ENCODE data around the gene COPRS. TPM values are rescaled to one million over a fixed set of nuclear protein-coding genes. Genes with fewer than 3 reads are reported as not detected.
"Not testable (repeated sequence)": the region's sequence is repeated elsewhere in the genome, so short reads cannot be mapped to it uniquely, and the experiment has no call there.

Gene COPRS
- total RNA-seq, 1 experiment from 2014 or later, result 206 TPM

GRCh38 chr17:31845291-31845690, 13.8 kb downstream of the COPRS start:
- no peak for DNase-seq (ENCODE audit: low read depth)

DNA sequence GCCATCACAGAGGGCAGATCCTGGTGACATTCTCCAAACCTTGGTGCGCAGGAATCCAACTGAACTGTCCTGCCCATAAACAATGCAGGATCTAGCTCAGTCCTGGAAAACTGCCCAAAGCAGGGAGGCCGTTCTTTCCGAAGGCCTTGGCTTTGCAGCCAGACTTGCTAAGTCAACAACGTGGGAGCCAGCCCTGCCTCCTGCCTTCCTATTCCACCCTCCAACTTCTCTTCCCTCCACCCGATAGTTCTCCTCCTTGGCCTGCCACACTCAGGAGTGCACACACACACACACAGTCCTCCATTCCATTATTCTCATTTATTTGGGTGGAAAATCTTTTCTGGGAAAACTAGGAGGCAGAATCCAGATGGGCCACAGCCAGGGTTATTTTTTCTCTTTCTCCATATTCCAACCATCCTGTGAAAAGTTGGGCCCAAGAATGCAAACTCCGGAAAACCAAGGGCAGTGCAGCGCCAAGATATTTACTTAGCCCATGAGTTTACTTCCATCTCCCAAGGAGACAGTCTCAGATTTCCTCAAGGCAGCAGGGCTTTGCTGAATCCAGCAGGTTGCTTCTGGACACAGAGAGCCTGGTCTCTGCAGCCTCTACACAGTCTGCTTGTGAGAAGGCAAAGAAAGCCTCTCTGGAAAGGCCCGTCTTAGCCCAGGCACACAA, 15.8 kb downstream of the COPRS start:
- DNase-seq (ENCODE audit: low read depth), result peak; percentile 60

DNA sequence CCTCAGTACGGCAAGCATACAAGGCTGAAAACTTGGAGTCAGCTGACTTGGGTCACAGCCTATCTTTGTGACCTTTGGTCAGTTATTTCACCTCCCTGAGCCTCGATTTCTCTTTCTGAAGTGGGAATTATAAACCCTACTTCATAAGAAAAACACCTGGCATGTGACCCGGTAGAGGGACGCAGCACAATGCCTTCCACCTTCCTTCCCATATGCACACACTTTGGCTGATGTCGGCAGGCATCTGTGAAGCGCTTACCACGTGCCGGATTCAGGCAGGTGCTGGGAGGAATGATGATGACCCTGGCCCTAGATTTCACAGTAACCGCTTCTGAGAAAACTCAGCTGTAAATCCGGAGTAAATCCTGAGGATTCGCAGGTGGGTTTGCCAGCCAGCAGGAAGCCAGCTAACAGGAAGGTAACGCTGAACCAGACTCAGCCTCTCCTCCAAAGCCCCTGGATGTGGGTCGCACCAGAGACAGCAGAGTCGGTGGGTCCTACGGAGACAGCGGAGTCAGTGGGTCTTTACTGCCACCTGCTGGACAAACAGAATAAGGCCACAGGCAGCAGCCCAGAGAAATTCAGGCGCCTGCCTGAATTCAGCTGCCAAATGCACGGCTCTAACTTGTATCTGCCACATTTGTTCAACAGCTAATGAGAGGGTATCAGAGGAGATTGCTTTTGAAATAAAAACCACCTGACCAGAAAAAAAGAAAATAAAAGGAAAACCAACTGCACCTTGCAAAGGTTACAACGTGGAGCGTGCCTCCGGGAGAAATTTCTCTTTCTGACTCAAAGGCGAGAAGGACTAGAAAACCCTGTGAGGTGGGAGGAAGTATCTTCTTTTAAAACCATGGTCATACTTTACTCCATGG, 16.6 kb downstream of the COPRS start:
- peak; percentile 70 for DNase-seq (ENCODE audit: low read depth)

GRCh38 chr17:31841850-31842194, 17.2 kb downstream of the COPRS start:
- DNase-seq (ENCODE audit: low read depth), result no peak

GRCh38 chr17:31838636-31839225, 20.3 kb downstream of the COPRS start:
- peak; percentile 70 for DNase-seq (ENCODE audit: low read depth)

DNA sequence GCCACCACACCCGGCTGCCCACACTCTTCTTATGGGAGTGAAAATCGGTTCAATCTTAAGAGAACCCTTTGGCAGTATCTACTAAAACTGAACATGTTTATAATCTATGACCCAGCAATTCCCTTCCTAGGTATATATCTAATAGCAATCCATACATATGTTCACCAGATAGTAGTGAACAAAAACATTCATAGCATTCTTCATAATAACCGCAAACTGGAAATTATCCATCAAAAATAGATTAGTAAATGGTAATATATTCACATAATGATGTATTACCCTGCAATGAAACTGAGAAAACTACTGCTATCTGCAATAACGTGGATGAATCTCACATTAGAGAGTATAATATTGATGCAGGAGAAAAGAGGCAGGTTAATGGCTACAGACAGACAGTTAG, 23.1 kb downstream of the COPRS start:
- DNase-seq (ENCODE audit: low read depth), result no peak

DNA sequence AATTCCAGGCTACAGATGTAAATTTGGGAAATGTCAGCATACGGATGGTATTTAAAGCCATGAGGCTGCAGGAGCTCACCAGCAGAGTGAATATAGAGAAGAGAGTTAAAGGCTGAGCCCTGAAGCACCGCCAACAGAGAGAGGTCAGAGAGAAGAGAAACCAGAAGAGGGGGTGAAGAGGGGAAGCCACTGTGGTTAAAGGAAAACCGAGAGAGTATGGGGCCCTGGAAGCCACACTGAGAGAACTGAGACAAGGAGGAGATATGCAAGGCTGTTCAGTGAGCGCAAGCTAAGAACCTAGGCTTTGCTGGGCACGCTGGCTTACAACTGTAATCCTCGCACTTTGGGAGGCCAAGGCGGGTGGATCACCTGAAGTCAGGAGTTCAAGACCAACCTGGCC, 24.6 kb downstream of the COPRS start:
- DNase-seq (ENCODE audit: low read depth), result no peak

- no peak for DNase-seq (ENCODE audit: low read depth)
Measured at GRCh38 chr17:31832746-31833145, 26.3 kb downstream of the COPRS start.

DNA sequence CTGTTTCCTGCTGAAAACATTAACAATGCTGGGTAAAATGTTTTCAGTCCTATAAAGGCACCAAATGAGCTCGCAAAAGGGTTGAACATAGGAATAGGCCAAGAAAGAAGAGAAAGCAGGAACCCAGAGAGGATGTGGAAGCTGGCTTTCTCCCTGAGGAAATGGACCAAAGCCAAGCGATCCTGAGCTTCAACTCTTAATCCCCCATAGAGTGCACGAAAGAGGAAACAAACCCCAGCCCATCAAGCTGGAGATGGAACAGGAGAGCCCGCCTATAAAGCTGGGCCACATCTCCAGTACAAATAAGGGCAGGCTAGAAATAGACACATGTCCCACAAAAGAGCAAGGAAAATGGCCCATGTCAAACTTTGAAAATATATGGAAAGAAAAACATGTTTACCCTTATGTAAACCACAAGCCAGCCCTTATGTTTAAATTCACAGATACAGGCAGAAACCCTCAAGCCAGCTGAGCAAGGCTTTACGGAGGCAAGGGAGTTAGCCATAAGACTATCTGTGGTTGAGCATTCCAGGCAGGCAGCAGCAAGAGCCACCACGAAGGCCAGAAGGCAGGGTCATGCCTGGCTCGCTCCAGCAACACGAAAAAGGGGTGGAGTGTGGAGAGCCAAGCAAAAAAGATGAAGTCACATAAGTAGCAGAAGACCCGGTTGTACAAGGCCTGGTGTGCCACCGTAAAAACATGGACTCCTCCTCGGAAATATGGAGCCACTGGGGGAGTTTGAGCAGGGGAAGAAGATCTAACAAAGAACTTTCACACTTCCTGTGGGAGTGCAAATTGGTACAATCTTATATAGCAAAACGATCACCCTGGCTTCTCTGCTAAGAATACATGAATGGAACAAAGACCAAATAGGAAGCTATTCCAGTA, 27.8 kb downstream of the COPRS start:
- DNase-seq (ENCODE audit: low read depth), result peak; percentile 61

- no peak for DNase-seq (ENCODE audit: low read depth)
Measured at GRCh38 chr17:31829649-31830048, 29.4 kb downstream of the COPRS start.

DNA sequence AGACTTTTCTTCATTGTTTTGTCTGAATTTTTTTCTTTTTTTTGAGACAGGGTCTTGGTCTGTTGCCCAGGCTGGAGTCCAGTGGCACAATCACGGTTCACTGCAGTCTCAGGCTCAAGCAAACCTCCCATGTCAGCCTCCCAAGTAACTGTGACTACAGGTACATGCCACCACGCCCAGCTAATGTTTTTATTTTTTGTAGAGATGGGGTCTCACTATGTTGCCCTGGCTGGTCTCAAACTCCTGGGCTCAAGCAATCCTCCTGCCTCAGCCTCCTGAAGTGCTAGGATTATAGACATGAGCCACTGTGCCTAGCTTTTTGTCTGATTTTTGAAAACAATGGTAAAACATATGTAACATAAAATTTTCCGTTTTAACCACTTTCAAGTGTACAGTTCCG, 30.1 kb downstream of the COPRS start:
- DNase-seq (ENCODE audit: low read depth), result not testable (repeated sequence)

DNA sequence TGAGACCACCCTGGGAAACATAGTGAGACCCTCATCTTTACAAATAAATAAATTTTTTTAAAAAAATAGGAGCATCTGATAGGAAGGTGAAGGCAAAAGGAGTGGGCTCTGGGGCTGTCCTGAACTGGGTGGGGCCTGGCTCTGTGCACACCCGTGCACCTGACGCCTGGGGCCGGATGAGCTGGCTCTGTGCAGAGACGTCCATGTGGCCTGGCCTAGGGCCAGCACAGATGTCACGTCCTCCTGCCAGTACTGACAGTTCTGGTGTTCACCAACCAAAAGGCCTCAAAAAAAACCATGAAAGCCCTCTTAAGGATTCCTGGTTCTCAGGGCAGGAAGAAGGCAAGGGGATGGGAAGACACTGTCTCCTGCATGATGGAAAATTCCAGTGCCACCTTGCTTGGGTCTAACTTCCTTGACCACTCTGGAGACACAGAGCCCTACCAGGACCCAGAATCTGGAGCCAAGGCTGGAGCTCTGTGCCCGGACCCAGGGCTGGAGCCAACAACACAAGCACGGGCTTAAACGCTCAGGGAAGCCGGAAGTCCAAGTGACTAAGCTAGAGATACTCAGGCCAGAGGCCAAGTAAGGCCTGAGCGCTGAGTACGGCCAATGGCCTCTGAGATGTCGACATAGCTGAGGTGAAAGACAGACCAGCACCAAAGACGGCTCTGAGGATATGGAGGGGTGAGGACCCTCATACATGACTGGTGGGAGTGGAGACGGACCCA, 32.9 kb downstream of the COPRS start:
- DNase-seq (ENCODE audit: low read depth), result peak; percentile 89

DNA sequence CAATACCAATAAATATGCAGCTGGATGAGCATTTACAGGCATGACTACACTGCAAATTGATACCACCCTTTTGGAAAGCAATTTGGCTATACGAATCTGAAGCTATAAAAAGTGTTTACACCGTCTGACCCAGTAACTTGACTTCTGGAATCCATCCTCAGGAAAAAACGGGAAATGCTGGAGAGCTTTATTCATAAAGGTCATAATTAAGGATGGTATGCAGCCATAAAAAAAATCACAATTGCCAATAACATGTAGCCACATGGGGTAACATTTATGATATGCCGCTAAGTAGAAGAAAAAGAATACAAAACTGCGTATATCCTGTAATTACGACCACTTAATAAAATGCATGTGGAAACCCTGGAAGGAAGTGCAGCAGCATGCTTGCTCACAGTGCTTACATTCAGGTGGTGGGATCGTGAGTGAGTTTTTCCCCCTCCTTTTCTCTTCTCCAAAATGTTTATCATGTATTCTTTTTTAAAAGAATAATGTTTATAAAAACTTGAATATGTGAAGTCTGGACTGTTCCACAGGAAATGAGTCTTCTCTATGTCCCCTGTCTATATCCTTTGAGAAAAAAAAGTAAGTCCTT, 34.2 kb downstream of the COPRS start:
- DNase-seq (ENCODE audit: low read depth), result no peak

GRCh38 chr17:31823014-31823413, 36.0 kb downstream of the COPRS start:
- DNase-seq (ENCODE audit: low read depth), result no peak

- peak; percentile 56 for DNase-seq (ENCODE audit: low read depth)
Measured at GRCh38 chr17:31820691-31821435, 38.2 kb downstream of the COPRS start.

GRCh38 chr17:31819578-31819977, 39.5 kb downstream of the COPRS start:
- DNase-seq (ENCODE audit: low read depth), result no peak

DNA sequence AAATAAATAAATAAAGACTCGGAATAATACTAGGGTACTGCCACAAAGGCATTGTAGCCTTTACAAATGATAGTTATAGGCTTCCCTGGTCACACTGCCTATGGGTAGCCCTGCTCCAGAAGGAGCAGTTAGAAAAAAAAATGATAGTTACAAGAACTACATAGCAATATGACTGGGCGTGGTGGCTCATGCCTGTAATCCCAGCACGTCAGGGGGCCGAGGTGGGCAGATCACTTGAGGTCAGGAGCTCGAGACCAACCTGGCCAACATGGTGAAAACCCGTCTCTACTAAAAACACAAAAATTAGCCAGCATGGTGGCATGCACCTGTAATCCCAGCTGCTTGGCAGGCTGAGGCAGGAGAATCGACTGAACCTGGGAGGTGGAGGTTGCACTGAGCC, 40.2 kb downstream of the COPRS start:
- not testable (repeated sequence) for DNase-seq (ENCODE audit: low read depth)

- DNase-seq (ENCODE audit: low read depth), result no peak
Measured at GRCh38 chr17:31815212-31815730, 43.8 kb downstream of the COPRS start.

- peak; percentile 23 for DNase-seq (ENCODE audit: low read depth)
Measured at GRCh38 chr17:31811101-31811500, 47.9 kb downstream of the COPRS start.

DNA sequence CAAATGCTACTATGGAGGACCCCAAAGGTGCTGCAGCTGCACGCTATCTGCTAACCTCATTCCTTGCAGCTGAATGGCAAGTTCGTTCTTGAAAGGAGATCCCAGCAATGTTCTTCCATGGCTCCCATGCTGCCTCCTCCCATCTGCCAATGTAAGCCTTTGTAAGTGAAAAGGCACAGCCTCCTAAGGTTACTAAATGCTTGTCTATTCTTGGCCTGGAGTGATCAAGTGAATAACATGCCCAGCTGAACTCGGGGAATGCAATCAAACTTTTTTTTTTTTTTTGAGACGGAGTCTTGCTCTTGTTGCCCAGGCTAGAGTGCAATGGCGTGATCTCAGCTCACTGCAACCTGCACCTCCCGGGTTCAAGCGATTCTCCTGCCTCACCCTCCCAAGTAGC, 49.2 kb downstream of the COPRS start:
- not testable (repeated sequence) for DNase-seq (ENCODE audit: low read depth)
